OCI-LY7 (cell line): ENCODE results near the gene KCNJ15.

ENCODE experiments used
- CTCF ChIP-seq: fragments of 200-600 bp; sonication (generic); conservative IDR thresholded peaks from 2 replicates; pipeline ENCODE4 v1.5.1; 2014; ENCODE audit warnings: mild to moderate bottlenecking, antibody characterized with exemption, low read length, moderate library complexity, mixed read lengths
- EZH2phosphoT487 ChIP-seq: fragments of 200-600 bp; sonication (generic); IDR thresholded peaks from 2 replicates; pipeline ENCODE4 v1.6.1; 2018; ENCODE audit warnings: low read depth, borderline replicate concordance, mild to moderate bottlenecking, mixed run types, antibody characterized with exemption, low read length, moderate library complexity, mixed read lengths

- TF ChIP-seq CTCF (no peak), EZH2phosphoT487 (no peak)
Observed at GRCh38 chr21:38286739-38287471, 30.1 kb downstream of the KCNJ15 start.
